Measurements from ENCODE around the gene PHLDB1.

GRCh38 chr11:118688851-118689502, 81.6 kb downstream of the PHLDB1 start:
- TF ChIP-seq CTCF (optimal IDR thresholded peaks at IDR 0.05 in 1 of 3, IDR thresholded peaks at IDR 0.05 in 1 of 3, conservative IDR thresholded peaks at IDR 0.05 in 1 of 3; ENCODE audit: extremely low read depth in 1 of 3, insufficient read depth in 2 of 3, low read length in 3 of 3) = no peak
- TF ChIP-seq EZH2 (IDR thresholded peaks at IDR 0.05; ENCODE audit: low read length) = no peak

Measured in keratinocyte (primary cell).